ENCODE measurements around the gene CAMK2N1. TPM values are rescaled to one million over a fixed set of nuclear protein-coding genes. Genes with fewer than 3 reads are reported as not detected.
"Not testable (repeated sequence)": the region's sequence is repeated elsewhere in the genome, so short reads cannot be mapped to it uniquely, and the experiment has no call there.

CAMK2N1 gene
- total and polyA plus RNA-seq, 4 donors: 36.4 to 385 (median 197) TPM

DNA sequence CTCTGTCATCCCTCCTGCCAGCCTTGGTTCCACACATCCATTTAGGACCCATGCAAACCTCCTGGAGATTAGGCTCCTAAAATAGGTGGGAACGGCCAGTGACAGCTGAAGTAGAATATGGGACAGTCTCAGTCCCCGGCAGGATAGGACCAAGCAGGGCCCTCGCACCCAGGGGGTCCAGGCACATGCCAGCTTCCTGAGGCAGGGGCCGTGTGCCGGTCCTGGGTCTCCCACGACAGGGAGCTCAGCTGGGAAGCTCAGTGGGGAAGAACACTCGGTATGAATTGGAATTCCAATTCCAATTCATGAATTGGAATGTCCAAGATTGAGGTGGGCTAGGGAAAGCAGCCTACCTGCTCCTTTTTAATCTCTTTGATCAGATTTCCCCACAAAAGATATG lies 12.1 kb upstream of the CAMK2N1 start:
- no peak overlapping the region for H3K4me3 ChIP-seq (ENCODE audit: low read depth, low read length)
- no peaks in the 10 kb centered on the region for H3K9me3 ChIP-seq (ENCODE audit: control insufficient read depth, insufficient read depth, low read length)
- no peaks in the 10 kb centered on the region for H3K27me3 ChIP-seq (ENCODE audit: control insufficient read depth, insufficient read depth, low read length)
- no peak for DNase-seq (ENCODE audit: low read depth in 4 of 6, low spot score in 6 of 6)
- 86% methylated on average over 7 of the region's 7 CpGs for WGBS (ENCODE audit: insufficient coverage)
- H3K4me1 ChIP-seq (ENCODE audit: control insufficient read depth, insufficient read depth, low read length): peaks cover 15% of the 10 kb centered on the region
- peaks cover 51% of the 10 kb centered on the region for H3K36me3 ChIP-seq (ENCODE audit: control insufficient read depth, insufficient read depth, low read length)
- no peak overlapping the region for H3K27ac ChIP-seq (ENCODE audit: low read depth, low read length)

DNA sequence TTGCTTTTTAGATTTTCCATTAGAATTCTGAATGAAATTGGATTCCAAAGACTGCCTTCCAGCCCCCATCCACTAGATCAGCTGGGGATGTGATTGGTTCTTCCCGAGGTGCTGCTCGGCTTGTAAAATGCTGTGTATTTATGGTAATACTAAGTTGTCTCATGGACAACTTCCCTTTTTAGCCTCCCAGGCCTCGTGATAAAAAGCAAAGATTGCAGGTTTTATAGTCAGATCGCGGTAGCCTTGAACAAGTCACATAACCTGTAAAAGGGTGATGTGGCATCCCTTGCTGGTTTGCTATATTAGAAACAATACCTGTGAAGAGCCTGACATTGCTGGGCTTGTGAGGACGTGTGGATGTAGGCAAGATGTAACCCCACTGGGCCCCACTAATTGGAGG lies 11.5 kb upstream of the CAMK2N1 start:
- Histone ChIP-seq H3K36me3 (ENCODE audit: control insufficient read depth, insufficient read depth, low read length) (peaks cover 50% of the 10 kb centered on the region), H3K4me1 (ENCODE audit: control insufficient read depth, insufficient read depth, low read length) (peaks cover 15% of the 10 kb centered on the region), H3K27ac (ENCODE audit: low read depth, low read length) (no peak overlapping the region), H3K27me3 (ENCODE audit: control insufficient read depth, insufficient read depth, low read length) (no peaks in the 10 kb centered on the region), H3K4me3 (ENCODE audit: low read depth, low read length) (no peak overlapping the region), H3K9me3 (ENCODE audit: control insufficient read depth, insufficient read depth, low read length) (no peaks in the 10 kb centered on the region)
- DNase-seq (ENCODE audit: low read depth in 4 of 6, low spot score in 6 of 6): no peak
- WGBS (ENCODE audit: insufficient coverage): 94% methylated on average over 3 of the region's 6 CpGs

DNA sequence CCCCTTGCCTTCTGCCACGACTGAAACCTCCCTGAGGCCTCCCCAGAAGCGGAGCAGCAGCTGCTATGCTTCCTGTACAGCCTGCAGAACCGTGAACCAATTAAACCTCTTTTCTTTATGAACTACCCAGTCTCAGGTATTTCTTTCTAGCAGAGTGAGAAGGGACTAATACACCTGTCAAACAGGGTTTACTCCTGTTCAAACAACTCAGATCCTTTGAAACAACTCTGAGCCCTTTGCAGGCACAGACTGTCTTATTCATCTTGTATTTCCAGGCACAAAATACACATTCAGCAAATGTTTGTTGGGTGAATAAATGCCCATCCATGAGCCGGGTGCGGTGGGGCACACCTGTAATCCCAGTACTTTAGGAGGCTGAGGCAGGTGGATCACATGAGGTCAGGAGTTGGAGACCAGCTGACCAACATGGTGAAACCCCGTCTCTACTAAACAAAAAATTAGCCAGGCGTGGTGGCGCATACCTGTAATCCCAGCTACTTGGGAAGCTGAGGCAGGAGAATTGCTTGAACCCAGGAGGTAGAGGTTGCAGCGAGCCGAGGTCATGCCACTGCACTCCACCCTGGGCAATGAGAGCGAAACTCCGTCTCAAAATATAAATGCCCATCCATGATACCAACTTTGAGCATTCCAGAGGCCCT lies 10.8 kb upstream of the CAMK2N1 start:
- H3K27ac ChIP-seq (ENCODE audit: low read depth, low read length); DNase-seq (ENCODE audit: low read depth in 4 of 6, low spot score in 6 of 6); H3K4me3 ChIP-seq (ENCODE audit: low read depth, low read length); H3K9me3 ChIP-seq (ENCODE audit: control insufficient read depth, insufficient read depth, low read length); H3K27me3 ChIP-seq (ENCODE audit: control insufficient read depth, insufficient read depth, low read length): not testable (repeated sequence)
- H3K36me3 ChIP-seq (ENCODE audit: control insufficient read depth, insufficient read depth, low read length): peaks cover 44% of the 10 kb centered on the region
- WGBS (ENCODE audit: insufficient coverage): 95% methylated on average over 9 of the region's 12 CpGs
- peaks cover 15% of the 10 kb centered on the region for H3K4me1 ChIP-seq (ENCODE audit: control insufficient read depth, insufficient read depth, low read length)

DNA sequence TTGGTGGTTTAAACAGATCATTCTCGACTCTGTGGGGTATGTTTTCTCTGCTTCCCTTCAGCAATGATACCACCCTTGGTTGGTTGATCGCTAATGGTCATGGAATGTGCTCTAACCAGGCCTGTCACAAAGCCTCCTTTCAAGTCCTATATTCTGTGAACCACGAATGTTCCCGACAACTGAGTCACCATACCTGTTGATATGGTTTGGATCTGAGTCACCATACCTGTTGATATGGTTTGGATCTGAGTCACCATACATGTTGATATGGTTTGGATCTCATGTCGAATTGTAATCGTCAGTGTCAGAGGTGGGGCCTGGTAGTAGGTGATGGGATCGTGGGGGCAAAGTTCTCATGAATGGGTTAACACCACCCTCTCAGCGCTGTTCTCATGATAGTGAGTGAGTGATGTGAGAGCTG lies 10.2 kb upstream of the CAMK2N1 start:
- 92% methylated on average over 2 of the region's 8 CpGs for WGBS (ENCODE audit: insufficient coverage)

DNA sequence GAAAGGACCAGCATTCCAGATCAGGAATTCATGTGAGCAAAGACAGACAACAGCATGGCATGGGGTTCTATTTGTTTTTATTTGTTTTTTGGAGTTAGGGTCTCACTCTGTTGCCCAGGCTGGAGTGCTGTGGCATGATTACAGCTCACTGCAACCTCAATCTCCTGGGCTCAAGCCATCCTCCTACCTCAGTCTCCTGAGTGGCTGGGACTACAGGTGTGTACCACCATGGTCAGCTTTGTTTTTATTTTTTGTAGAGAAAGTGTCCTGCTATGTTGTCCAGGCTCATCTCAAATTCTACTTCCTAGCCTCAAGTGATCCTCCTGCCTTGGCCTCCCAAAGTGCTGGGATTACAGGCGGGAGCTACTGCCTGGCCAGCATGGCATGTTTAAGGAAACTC lies 9.7 kb upstream of the CAMK2N1 start:
- WGBS (ENCODE audit: insufficient coverage): 92% methylated on average over 1 of the region's 1 CpG
- Histone ChIP-seq H3K36me3 (ENCODE audit: control insufficient read depth, insufficient read depth, low read length) (peaks cover 35% of the 10 kb centered on the region), H3K4me3 (ENCODE audit: low read depth, low read length) (no peak overlapping the region), H3K27me3 (ENCODE audit: control insufficient read depth, insufficient read depth, low read length) (no peaks in the 10 kb centered on the region), H3K9me3 (ENCODE audit: control insufficient read depth, insufficient read depth, low read length) (no peaks in the 10 kb centered on the region), H3K4me1 (ENCODE audit: control insufficient read depth, insufficient read depth, low read length) (peaks cover 15% of the 10 kb centered on the region), H3K27ac (ENCODE audit: low read depth, low read length) (no peak overlapping the region)
- DNase-seq (ENCODE audit: low read depth in 4 of 6, low spot score in 6 of 6): no peak

More for the DNA sequence above, 10.2 kb upstream of the CAMK2N1 start:
- no peak for DNase-seq (ENCODE audit: low read depth in 4 of 6, low spot score in 6 of 6)
- Histone ChIP-seq H3K36me3 (ENCODE audit: control insufficient read depth, insufficient read depth, low read length) (peaks cover 41% of the 10 kb centered on the region), H3K4me3 (ENCODE audit: low read depth, low read length) (no peak overlapping the region), H3K9me3 (ENCODE audit: control insufficient read depth, insufficient read depth, low read length) (no peaks in the 10 kb centered on the region), H3K4me1 (ENCODE audit: control insufficient read depth, insufficient read depth, low read length) (peaks cover 15% of the 10 kb centered on the region), H3K27me3 (ENCODE audit: control insufficient read depth, insufficient read depth, low read length) (no peaks in the 10 kb centered on the region), H3K27ac (ENCODE audit: low read depth, low read length) (no peak overlapping the region)

DNA sequence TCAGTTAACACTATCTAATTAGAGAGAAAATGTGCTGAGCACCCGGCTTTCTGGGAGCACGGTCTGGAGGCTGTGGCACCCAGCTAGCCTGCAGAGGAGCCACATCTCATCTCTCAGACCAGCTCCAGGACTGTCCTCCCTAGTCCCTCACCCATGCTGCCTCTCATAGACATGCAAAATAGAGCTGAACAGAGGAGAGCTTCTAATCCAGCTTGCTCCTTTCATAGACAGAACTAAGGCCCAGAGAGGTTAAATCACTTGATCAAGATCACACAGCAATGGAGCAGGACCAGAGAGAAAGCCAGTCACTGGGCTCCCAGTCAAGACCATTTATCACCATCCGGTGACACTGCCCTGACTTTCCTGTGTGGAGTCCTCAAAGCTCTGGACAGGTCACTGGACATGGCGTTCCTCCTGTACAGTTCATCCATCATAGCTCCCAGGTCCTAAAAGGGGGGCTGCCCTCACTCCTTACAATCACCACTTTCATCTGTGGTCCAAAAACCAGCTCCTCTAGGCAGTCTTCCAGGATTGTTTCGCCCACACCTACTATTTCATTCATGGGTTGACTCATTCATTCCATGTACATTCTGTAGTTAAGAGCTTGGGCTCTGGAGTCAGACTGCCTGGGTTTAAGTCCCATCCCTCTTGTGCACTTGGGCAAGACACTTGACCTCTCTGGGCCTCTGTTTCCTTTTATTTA lies 8.8 kb upstream of the CAMK2N1 start:
- no peak overlapping the region for H3K27ac ChIP-seq (ENCODE audit: low read depth, low read length)
- H3K27me3 ChIP-seq (ENCODE audit: control insufficient read depth, insufficient read depth, low read length): peaks cover 4% of the 10 kb centered on the region
- 50% methylated on average over 4 of the region's 5 CpGs for WGBS (ENCODE audit: insufficient coverage)

DNA sequence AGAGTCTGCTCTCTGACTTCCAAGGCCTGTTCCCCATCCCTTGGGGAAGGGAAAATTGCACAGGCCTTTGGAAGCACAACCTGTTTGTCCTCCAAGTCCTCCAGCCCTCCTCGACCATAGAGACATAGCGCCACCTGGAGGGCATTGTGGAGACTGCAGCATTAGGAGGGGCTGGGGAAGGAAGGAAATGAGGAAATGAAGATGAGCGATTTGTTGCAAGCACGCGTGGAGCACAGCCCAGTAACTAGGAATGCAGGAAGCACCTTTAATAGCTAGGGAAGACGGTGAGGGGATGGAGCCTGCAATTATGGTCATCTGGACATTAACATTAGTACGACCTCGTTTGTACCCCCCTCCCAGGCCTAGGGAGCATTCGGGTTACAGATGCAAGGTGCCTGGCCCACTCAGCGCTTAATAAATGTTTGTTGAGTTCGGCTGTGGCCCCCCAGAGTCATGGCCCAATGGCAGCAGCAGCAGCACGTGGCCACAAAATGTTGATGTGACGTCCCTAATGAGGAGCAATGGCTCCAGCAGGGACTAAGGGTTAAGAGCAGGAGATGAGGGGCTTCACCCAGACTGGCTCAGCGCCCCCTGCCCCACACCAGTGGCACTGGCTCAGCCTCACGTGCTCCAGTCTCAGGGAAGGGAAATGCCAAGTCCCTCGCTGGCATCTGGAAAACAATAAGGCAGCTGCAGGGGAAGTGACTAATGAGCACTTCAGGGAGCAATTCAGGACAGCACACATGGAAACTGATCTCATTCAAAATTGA lies 8.0 kb upstream of the CAMK2N1 start:
- H3K4me1 ChIP-seq (ENCODE audit: control insufficient read depth, insufficient read depth, low read length): peaks cover 15% of the 10 kb centered on the region
- 1% methylated on average over 13 of the region's 16 CpGs for WGBS (ENCODE audit: insufficient coverage)
- H3K27ac ChIP-seq (ENCODE audit: low read depth, low read length): no peak overlapping the region
- DNase-seq (ENCODE audit: low read depth in 4 of 6, low spot score in 6 of 6): peak in 4 of 6 donors; percentile 91 to 98 (median 96)
- H3K36me3 ChIP-seq (ENCODE audit: control insufficient read depth, insufficient read depth, low read length): peaks cover 18% of the 10 kb centered on the region
- no peak overlapping the region for H3K4me3 ChIP-seq (ENCODE audit: low read depth, low read length)
- no peaks in the 10 kb centered on the region for H3K9me3 ChIP-seq (ENCODE audit: control insufficient read depth, insufficient read depth, low read length)
- peaks cover 4% of the 10 kb centered on the region for H3K27me3 ChIP-seq (ENCODE audit: control insufficient read depth, insufficient read depth, low read length)

More for the DNA sequence above, 8.8 kb upstream of the CAMK2N1 start:
- no peak overlapping the region for H3K4me3 ChIP-seq (ENCODE audit: low read depth, low read length)
- peaks cover 26% of the 10 kb centered on the region for H3K36me3 ChIP-seq (ENCODE audit: control insufficient read depth, insufficient read depth, low read length)
- peaks cover 15% of the 10 kb centered on the region for H3K4me1 ChIP-seq (ENCODE audit: control insufficient read depth, insufficient read depth, low read length)
- no peaks in the 10 kb centered on the region for H3K9me3 ChIP-seq (ENCODE audit: control insufficient read depth, insufficient read depth, low read length)
- no peak for DNase-seq (ENCODE audit: low read depth in 4 of 6, low spot score in 6 of 6)

DNA sequence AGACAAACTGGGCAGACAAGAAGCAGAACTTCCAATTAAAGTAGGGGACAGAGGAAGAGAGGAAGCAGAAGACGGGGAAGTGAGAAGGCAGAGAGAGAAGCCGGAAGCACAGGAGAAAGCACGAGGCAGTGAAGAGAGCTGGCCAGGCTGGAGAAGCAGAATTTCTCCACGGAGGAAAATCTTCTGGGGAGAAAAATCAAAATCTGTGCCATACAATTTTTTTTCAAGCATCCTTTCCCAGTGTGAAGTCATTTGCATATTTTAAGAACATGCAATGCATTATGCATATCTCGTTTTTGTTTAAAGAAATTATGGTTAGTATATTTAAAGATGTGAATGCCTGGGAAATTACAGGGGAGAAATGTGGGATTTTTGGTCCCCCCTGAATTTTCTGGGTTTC lies 7.3 kb upstream of the CAMK2N1 start:
- H3K27me3 ChIP-seq (ENCODE audit: control insufficient read depth, insufficient read depth, low read length): peaks cover 4% of the 10 kb centered on the region
- H3K27ac ChIP-seq (ENCODE audit: low read depth, low read length): no peak overlapping the region
- no peaks in the 10 kb centered on the region for H3K9me3 ChIP-seq (ENCODE audit: control insufficient read depth, insufficient read depth, low read length)
- H3K36me3 ChIP-seq (ENCODE audit: control insufficient read depth, insufficient read depth, low read length): peaks cover 11% of the 10 kb centered on the region
- DNase-seq (ENCODE audit: low read depth in 4 of 6, low spot score in 6 of 6): peak in 1 of 6 donors; percentile 51
- H3K4me1 ChIP-seq (ENCODE audit: control insufficient read depth, insufficient read depth, low read length): peaks cover 15% of the 10 kb centered on the region
- H3K4me3 ChIP-seq (ENCODE audit: low read depth, low read length): no peak overlapping the region
- WGBS (ENCODE audit: insufficient coverage): 63% methylated on average over 3 of the region's 5 CpGs

DNA sequence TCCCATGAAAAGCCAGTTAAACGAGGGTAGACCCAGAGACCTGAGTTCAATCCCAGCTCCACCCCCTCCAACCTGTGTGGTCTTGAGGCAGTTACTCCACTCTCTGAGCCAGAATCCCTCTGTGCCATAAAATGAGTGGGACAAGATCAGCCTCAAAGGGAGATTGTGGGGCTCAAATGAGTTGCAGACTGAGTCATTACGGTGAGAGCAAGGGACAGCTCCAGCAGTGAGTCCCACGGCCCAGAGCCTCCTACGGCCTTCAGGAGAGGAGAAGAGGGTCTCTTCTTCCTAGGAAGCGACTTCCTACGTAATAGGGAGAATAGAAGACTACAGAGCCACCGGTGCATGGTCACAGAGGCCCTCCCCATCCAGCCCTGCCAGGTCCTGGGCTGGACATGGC lies 6.7 kb upstream of the CAMK2N1 start:
- Histone ChIP-seq H3K9me3 (ENCODE audit: control insufficient read depth, insufficient read depth, low read length) (no peaks in the 10 kb centered on the region), H3K4me1 (ENCODE audit: control insufficient read depth, insufficient read depth, low read length) (peaks cover 15% of the 10 kb centered on the region), H3K4me3 (ENCODE audit: low read depth, low read length) (no peak overlapping the region), H3K27ac (ENCODE audit: low read depth, low read length) (no peak overlapping the region), H3K27me3 (ENCODE audit: control insufficient read depth, insufficient read depth, low read length) (peaks cover 4% of the 10 kb centered on the region), H3K36me3 (ENCODE audit: control insufficient read depth, insufficient read depth, low read length) (peaks cover 6% of the 10 kb centered on the region)
- WGBS (ENCODE audit: insufficient coverage): 70% methylated on average over 7 of the region's 7 CpGs
- no peak for DNase-seq (ENCODE audit: low read depth in 4 of 6, low spot score in 6 of 6)

Data from spinal cord (tissue), 10 donors.